Mammary epithelial cell (primary cell): ENCODE measurements around the gene NUSAP1.

Experiments used
- EZH2 ChIP-seq: IDR thresholded peaks from 2 replicates; pipeline ENCODE4 v1.6.1; 2012; ENCODE audit warnings: low read length, inconsistent platforms, borderline replicate concordance
- TF ChIP-seq, protein P1 (sequence below), 2 donors: IDR thresholded peaks in 1 of 2; conservative IDR thresholded peaks in 1 of 2; 2 replicates each; pipeline ENCODE4 v1.5.1; 2011 to 2012; ENCODE audit warnings: inconsistent platforms in 2 of 2, low read length in 2 of 2, mild to moderate bottlenecking in 2 of 2, control low read depth in 1 of 2, low read depth in 1 of 2; ENCODE audit not compliant: insufficient read depth in 1 of 2; ENCODE audit errors: extremely low read depth in 1 of 2

DNA sequence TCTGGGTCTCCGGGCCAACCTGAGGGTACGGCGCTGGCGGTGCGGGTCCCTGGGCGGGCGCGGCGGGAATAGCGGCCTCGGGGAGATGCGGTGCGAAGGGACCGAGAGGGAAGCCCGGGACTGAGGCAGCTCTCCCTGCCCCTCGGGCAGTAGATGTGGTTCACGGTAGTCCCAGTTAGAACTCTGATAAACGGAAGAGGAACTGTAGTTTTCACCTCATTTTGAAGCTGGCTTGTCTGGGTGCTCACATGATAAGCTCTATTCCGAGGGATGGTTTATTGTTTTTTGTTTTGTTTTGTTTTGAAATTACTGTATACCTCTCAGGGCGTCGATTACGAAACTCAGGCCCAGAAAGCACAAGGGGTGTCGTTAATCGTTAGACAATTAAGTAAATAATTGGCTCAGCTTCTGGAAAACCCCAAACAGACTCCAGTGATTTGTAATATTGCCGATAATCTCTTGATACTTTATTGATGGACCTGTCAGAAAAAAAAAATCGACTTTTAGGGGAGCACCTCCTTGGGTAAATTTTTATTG is 413 bp downstream of the NUSAP1 start:
- TF ChIP-seq, protein P1, sequence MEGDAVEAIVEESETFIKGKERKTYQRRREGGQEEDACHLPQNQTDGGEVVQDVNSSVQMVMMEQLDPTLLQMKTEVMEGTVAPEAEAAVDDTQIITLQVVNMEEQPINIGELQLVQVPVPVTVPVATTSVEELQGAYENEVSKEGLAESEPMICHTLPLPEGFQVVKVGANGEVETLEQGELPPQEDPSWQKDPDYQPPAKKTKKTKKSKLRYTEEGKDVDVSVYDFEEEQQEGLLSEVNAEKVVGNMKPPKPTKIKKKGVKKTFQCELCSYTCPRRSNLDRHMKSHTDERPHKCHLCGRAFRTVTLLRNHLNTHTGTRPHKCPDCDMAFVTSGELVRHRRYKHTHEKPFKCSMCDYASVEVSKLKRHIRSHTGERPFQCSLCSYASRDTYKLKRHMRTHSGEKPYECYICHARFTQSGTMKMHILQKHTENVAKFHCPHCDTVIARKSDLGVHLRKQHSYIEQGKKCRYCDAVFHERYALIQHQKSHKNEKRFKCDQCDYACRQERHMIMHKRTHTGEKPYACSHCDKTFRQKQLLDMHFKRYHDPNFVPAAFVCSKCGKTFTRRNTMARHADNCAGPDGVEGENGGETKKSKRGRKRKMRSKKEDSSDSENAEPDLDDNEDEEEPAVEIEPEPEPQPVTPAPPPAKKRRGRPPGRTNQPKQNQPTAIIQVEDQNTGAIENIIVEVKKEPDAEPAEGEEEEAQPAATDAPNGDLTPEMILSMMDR (conservative IDR thresholded peaks at IDR 0.05 in 1 of 2, IDR thresholded peaks at IDR 0.05 in 1 of 2; ENCODE audit: extremely low read depth in 1 of 2, insufficient read depth in 1 of 2, low read depth in 1 of 2, low read length in 2 of 2) = no peak
- no peak for TF ChIP-seq EZH2
